DND-41 (cell line): ENCODE data around the gene SMG6.
"Not testable (repeated sequence)": the region's sequence is repeated elsewhere in the genome, so short reads cannot be mapped to it uniquely, and the experiment has no call there.

Source experiments
- ATAC-seq: fragments of 200-7000 bp; cut with Tn5 transposase; 3 replicates; pipeline ENCODE4 v1.9.1; 2021; ENCODE audit warnings: low read depth; ENCODE audit not compliant: insufficient read depth
- DNase-seq: peaks from one replicate; pipeline ENCODE4 v3.0.0-alpha.2; 2020
- H2AFZ ChIP-seq: 2 replicates; pipeline ENCODE4 v1.6.0; 2012; ENCODE audit warnings: low read depth, low read length
- H3K27ac ChIP-seq: 2 replicates; pipeline ENCODE4 v1.5.1; 2012; ENCODE audit warnings: low read length, inconsistent platforms
- H3K27me3 ChIP-seq: fragments of 200-600 bp; sonication (generic); 2 replicates; pipeline ENCODE4 v1.6.0; 2012; ENCODE audit warnings: low read length, mild to moderate bottlenecking, inconsistent platforms; ENCODE audit not compliant: insufficient read depth, poor library complexity
- H3K36me3 ChIP-seq: 2 replicates; pipeline ENCODE4 v1.5.1; 2012; ENCODE audit warnings: low read length, inconsistent platforms; ENCODE audit not compliant: insufficient read depth
- H3K4me1 ChIP-seq: 2 replicates; pipeline ENCODE4 v1.5.1; 2012; ENCODE audit warnings: mild to moderate bottlenecking, low read length; ENCODE audit not compliant: insufficient read depth
- H3K4me2 ChIP-seq: 2 replicates; pipeline ENCODE4 v1.6.0; 2012; ENCODE audit warnings: mild to moderate bottlenecking, moderate library complexity, low read length, inconsistent platforms; ENCODE audit not compliant: insufficient read depth
- H3K4me3 ChIP-seq, 2 experiments: fragments of 200-600 bp in 1 of 2; shearing (Covaris generic) in 1 of 2; 2 replicates each; pipeline ENCODE4 v1.5.1; 2012 to 2016; ENCODE audit warnings: inconsistent platforms in 2 of 2, low read length in 2 of 2, mild to moderate bottlenecking in 2 of 2, low read depth in 1 of 2, moderate library complexity in 1 of 2
- H3K79me2 ChIP-seq: 2 replicates; pipeline ENCODE4 v1.6.0; 2012; ENCODE audit warnings: low read length, inconsistent platforms; ENCODE audit not compliant: insufficient read depth
- H3K9ac ChIP-seq: 2 replicates; pipeline ENCODE4 v1.6.0; 2012; ENCODE audit warnings: low read depth, mild to moderate bottlenecking, inconsistent platforms, low read length, moderate library complexity
- H3K9me3 ChIP-seq: 2 replicates; pipeline ENCODE4 v1.5.1; 2012; ENCODE audit warnings: low read length, moderate library complexity, mild to moderate bottlenecking, inconsistent platforms; ENCODE audit not compliant: insufficient read depth, severe bottlenecking
- H4K20me1 ChIP-seq: 2 replicates; pipeline ENCODE4 v1.6.0; 2012; ENCODE audit warnings: low read length; ENCODE audit not compliant: insufficient read depth
- CTCF ChIP-seq: IDR thresholded peaks from 2 replicates; pipeline ENCODE4 v1.5.1; 2012; ENCODE audit warnings: borderline replicate concordance, low read length, moderate library complexity, mild to moderate bottlenecking; ENCODE audit not compliant: poor library complexity, severe bottlenecking; ENCODE audit errors: extremely low read depth
- EZH2 ChIP-seq: IDR thresholded peaks from 3 replicates; pipeline ENCODE4 v1.6.1; 2012; ENCODE audit warnings: borderline replicate concordance, low read depth, mild to moderate bottlenecking, moderate library complexity, low read length, inconsistent platforms; ENCODE audit not compliant: severe bottlenecking

Gene SMG6

DNA sequence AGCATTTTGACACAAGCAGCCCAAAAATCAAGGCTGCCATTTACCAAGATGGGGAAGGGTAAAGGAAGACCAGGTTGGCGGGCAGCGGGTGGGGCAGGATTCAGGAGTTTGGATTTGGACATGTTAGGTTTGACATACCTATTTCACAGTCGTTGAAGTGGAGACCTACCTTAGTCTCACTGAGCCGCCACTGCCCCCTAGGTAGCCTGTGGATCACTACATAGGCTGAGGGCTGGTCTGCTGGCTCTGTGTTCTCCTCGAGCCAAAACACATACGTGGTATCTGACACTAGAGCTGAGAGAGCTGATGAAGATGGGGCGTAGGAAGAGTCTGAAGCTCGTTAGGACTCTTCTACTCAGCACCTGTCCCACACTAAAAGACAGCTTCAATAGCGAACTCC lies 133.6 kb downstream of the SMG6 start:
- Histone ChIP-seq H3K4me3 (no peak overlapping the region), H2AFZ (no peak overlapping the region), H3K79me2 (no peaks in the 10 kb centered on the region), H3K36me3 (peaks cover 69% of the 10 kb centered on the region), H3K9me3 (no peaks in the 10 kb centered on the region), H4K20me1 (no peaks in the 10 kb centered on the region), H3K27ac (no peak overlapping the region), H3K9ac (no peak overlapping the region), H3K4me1 (no peaks in the 10 kb centered on the region), H3K27me3 (no peaks in the 10 kb centered on the region), H3K4me2 (no peak overlapping the region)
- ATAC-seq (no peak), DNase-seq (no peak)
- no peak for TF ChIP-seq EZH2
- TF ChIP-seq CTCF = peak; percentile 29

DNA sequence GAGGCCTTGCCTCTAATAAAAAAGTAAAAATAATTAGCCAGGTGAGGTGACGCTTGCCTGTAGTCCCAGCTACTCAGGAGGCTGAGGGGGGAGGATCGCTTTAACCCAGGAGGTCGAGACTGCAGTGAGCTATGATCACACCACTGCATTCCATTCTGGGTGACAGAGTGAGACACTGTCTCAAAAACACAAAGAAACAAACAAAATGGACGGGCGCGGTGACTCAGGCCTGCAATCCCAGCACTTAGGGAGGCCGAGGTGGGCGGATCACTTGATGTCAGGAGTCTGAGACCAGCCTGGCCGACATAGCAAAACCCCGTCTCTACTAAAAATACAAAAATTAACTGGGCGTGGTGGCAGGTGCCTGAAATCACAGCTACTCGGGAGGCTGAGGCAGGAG lies 137.9 kb downstream of the SMG6 start:
- H3K27me3 ChIP-seq, H3K4me1 ChIP-seq, H3K9me3 ChIP-seq, ATAC-seq, H3K27ac ChIP-seq, H3K79me2 ChIP-seq, DNase-seq, H3K4me2 ChIP-seq, H3K9ac ChIP-seq, H2AFZ ChIP-seq, H4K20me1 ChIP-seq, H3K4me3 ChIP-seq: not testable (repeated sequence)
- H3K36me3 ChIP-seq = peaks cover 58% of the 10 kb centered on the region

- peaks cover 31% of the 10 kb centered on the region for H3K36me3 ChIP-seq
- no peaks in the 10 kb centered on the region for H3K9me3 ChIP-seq
- TF ChIP-seq CTCF (no peak), EZH2 (no peak)
- H3K27me3 ChIP-seq = no peaks in the 10 kb centered on the region
- H3K4me3 ChIP-seq = no peak overlapping the region
- no peaks in the 10 kb centered on the region for H3K4me1 ChIP-seq
- H4K20me1 ChIP-seq = no peaks in the 10 kb centered on the region
- no peaks in the 10 kb centered on the region for H3K79me2 ChIP-seq
- DNase-seq (no peak), ATAC-seq (no peak)
- H3K27ac ChIP-seq = no peak overlapping the region
- H2AFZ ChIP-seq = no peak overlapping the region
- H3K4me2 ChIP-seq = no peak overlapping the region
- H3K9ac ChIP-seq = no peak overlapping the region
Observed at GRCh38 chr17:2158396-2158780, 145.2 kb downstream of the SMG6 start.

DNA sequence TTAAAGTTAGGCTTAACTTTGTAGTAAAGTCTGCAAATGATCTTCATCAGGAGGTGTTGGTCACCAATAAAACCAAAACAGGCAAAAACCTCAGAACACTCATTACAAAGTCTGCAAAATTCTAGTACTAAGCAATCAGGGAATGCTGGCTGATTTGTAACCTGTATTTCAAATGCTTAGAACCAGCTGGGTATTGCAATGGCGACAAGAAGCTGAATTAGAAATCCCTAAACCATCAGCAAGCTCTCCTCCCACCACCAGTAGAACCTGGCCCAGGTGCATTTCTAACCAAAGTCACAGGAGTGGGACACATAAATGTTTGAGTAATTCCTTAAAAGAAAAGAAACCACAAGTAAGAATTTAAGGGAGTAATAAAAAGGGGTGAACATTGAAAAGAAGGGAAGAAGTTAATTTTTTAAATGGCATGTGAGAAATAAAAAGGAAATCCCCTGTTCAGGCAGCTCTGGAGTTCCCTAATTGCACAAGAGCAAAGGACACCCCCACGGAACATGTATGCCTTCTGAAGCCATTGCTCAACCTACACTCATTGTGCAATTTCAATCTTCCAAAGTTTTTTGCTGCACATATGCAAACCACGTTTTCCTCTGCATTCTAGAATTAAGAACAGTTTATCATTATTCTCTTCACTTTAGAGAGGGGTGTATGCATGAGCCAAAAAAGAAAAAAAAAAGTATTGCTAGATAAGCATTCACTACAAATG lies 145.8 kb downstream of the SMG6 start:
- no peak overlapping the region for H2AFZ ChIP-seq
- ATAC-seq (no peak), DNase-seq (no peak)
- no peaks in the 10 kb centered on the region for H4K20me1 ChIP-seq
- no peak overlapping the region for H3K27ac ChIP-seq
- no peaks in the 10 kb centered on the region for H3K79me2 ChIP-seq
- no peaks in the 10 kb centered on the region for H3K9me3 ChIP-seq
- H3K4me2 ChIP-seq = no peak overlapping the region
- no peak overlapping the region for H3K4me3 ChIP-seq
- no peaks in the 10 kb centered on the region for H3K27me3 ChIP-seq
- no peaks in the 10 kb centered on the region for H3K4me1 ChIP-seq
- TF ChIP-seq EZH2 = no peak
- no peak for TF ChIP-seq CTCF
- H3K9ac ChIP-seq = no peak overlapping the region
- peaks cover 33% of the 10 kb centered on the region for H3K36me3 ChIP-seq
